H1 (cell line): ENCODE results near the gene COL16A1. TPM values are rescaled to one million over a fixed set of nuclear protein-coding genes. Genes with fewer than 3 reads are reported as not detected.

Experiments used
- BACH1 ChIP-seq: IDR thresholded peaks from 2 replicates; pipeline ENCODE4 v1.6.1; 2012; ENCODE audit warnings: low read length, improper control_type of control experiment
- HDAC2 ChIP-seq, 2 experiments: fragments of 300-600 bp in 1 of 2; sonication (generic) in 1 of 2; IDR thresholded peaks; 2 replicates each; pipeline ENCODE4 v1.6.1; 2011 to 2012; ENCODE audit warnings: low read depth in 2 of 2, low read length in 2 of 2, mild to moderate bottlenecking in 2 of 2, moderate library complexity in 2 of 2, borderline replicate concordance in 1 of 2, inconsistent platforms in 1 of 2
- JUND ChIP-seq: IDR thresholded peaks from 2 replicates; pipeline ENCODE4 v1.6.1; 2011; ENCODE audit warnings: mild to moderate bottlenecking, improper control_type of control experiment, low read length
- RFX5 ChIP-seq: IDR thresholded peaks from 2 replicates; pipeline ENCODE4 v1.6.1; 2011; ENCODE audit warnings: low read depth, low read length, improper control_type of control experiment, borderline replicate concordance
- SAP30 ChIP-seq: fragments of 300-600 bp; sonication (generic); IDR thresholded peaks from 2 replicates; pipeline ENCODE4 v1.7.1; 2012; ENCODE audit warnings: low read length, moderate library complexity, mild to moderate bottlenecking, inconsistent platforms; ENCODE audit not compliant: insufficient read depth, insufficient replicate concordance
- polyA plus RNA-seq, 7 experiments: library from polyadenylated mRNA; depleted of rRNA in 3 of 7; stranded (reverse) in 5 of 7; unstranded in 2 of 7; fragments of >200 nt in 5 of 7; fragments of 200-250 nt in 2 of 7; gene quantifications; 1 replicate in 5 of 7; 2 replicates in 1 of 7; 4 replicates in 1 of 7; pipeline versions ENCODE4 v1.2.1 to v1.2.3, GENCODE V29; 2011 to 2013; ENCODE audit warnings: missing spikeins in 2 of 7, mixed read lengths in 2 of 7
- total RNA-seq: library from RNA; stranded (reverse); fragmentation: NEBNext Ultra II Directional; extraction: Animal tissue kit (Norgen Biotek cat#: 25700); gene quantifications from 2 replicates; pipeline ENCODE4 v1.2.1, GENCODE V29; 2021
- TF ChIP-seq, protein P1 (sequence below): IDR thresholded peaks from 2 replicates; pipeline ENCODE4 v1.6.1; 2012; ENCODE audit warnings: inconsistent platforms

The COL16A1 gene
- total and polyA plus RNA-seq, 2 of the 8 experiments (the other 6 are each of a cell fraction or from before 2014, with no cell fraction given) = 2.0 to 10.5 TPM

- TF ChIP-seq HDAC2 (IDR thresholded peaks at IDR 0.05; ENCODE audit: borderline replicate concordance in 1 of 2, low read depth in 2 of 2, low read length in 2 of 2) (no peak), RFX5 (no peak), SAP30 (no peak), JUND (no peak), BACH1 (no peak)
- TF ChIP-seq, protein P1, sequence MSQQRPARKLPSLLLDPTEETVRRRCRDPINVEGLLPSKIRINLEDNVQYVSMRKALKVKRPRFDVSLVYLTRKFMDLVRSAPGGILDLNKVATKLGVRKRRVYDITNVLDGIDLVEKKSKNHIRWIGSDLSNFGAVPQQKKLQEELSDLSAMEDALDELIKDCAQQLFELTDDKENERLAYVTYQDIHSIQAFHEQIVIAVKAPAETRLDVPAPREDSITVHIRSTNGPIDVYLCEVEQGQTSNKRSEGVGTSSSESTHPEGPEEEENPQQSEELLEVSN = no peak
Observed at GRCh38 chr1:31609514-31610118, 94.2 kb downstream of the COL16A1 start (continued).
